Osteoblast (primary cell): ENCODE data around the gene TMCO5A. TPM values are rescaled to one million over a fixed set of nuclear protein-coding genes. Genes with fewer than 3 reads are reported as not detected.

Experiments used
- DNase-seq: peaks from one replicate; pipeline ENCODE4 v3.0.0; 2011; ENCODE audit warnings: low spot score, mixed read lengths; ENCODE audit not compliant: insufficient read length; ENCODE audit errors: missing footprints
- H2AFZ ChIP-seq: 2 replicates; pipeline ENCODE4 v1.6.0; 2011; ENCODE audit warnings: mild to moderate bottlenecking, low read length
- H3K27ac ChIP-seq: 2 replicates; pipeline ENCODE4 v1.5.1; 2011; ENCODE audit warnings: mild to moderate bottlenecking, low read depth, low read length, moderate library complexity
- H3K27me3 ChIP-seq: 2 replicates; pipeline ENCODE4 v1.6.0; 2012; ENCODE audit warnings: mild to moderate bottlenecking, control low read depth, inconsistent platforms, low read length, moderate library complexity; ENCODE audit not compliant: insufficient read depth
- H3K36me3 ChIP-seq: 2 replicates; pipeline ENCODE4 v1.5.1; 2011; ENCODE audit warnings: mild to moderate bottlenecking, low read length, control low read depth, moderate library complexity; ENCODE audit not compliant: insufficient read depth
- H3K4me1 ChIP-seq: 2 replicates; pipeline ENCODE4 v1.5.1; 2011; ENCODE audit warnings: mild to moderate bottlenecking, low read length, control low read depth, moderate library complexity; ENCODE audit not compliant: insufficient read depth
- H3K4me2 ChIP-seq: 2 replicates; pipeline ENCODE4 v1.6.0; 2011; ENCODE audit warnings: mild to moderate bottlenecking, low read length; ENCODE audit not compliant: insufficient read depth
- H3K4me3 ChIP-seq: fragments of 200-600 bp; sonication (generic); 3 replicates; pipeline ENCODE4 v1.5.1; 2012; ENCODE audit warnings: mild to moderate bottlenecking, low read length, inconsistent platforms; ENCODE audit not compliant: insufficient read depth
- H3K79me2 ChIP-seq: 2 replicates; pipeline ENCODE4 v1.6.0; 2012; ENCODE audit warnings: mild to moderate bottlenecking, low read length, control low read depth, inconsistent platforms; ENCODE audit not compliant: insufficient read depth
- H3K9me3 ChIP-seq: 2 replicates; pipeline ENCODE4 v1.5.1; 2011; ENCODE audit warnings: low read depth, low read length, control low read depth
- H4K20me1 ChIP-seq: 2 replicates; pipeline ENCODE4 v1.6.0; 2012; ENCODE audit warnings: mild to moderate bottlenecking, low read length, control low read depth; ENCODE audit not compliant: insufficient read depth
- CTCF ChIP-seq: IDR thresholded peaks from 2 replicates; pipeline ENCODE4 v1.5.1; 2011; ENCODE audit warnings: mild to moderate bottlenecking, low read depth, low read length, moderate library complexity; ENCODE audit errors: extremely low read depth
- total RNA-seq: library from RNA; depleted of rRNA; stranded (reverse); fragments of >200 nt; gene quantifications from 2 replicates; pipeline ENCODE4 v1.2.3, GENCODE V29; 2012

TMCO5A gene
- total RNA-seq, 1 donor = not detected

GRCh38 chr15:37929238-37929637, 5.2 kb upstream of the TMCO5A start:
- Histone ChIP-seq H3K9me3 (no peaks in the 10 kb centered on the region), H3K4me3 (no peak overlapping the region), H3K4me1 (peaks cover 17% of the 10 kb centered on the region), H3K4me2 (no peak overlapping the region), H4K20me1 (no peaks in the 10 kb centered on the region), H3K79me2 (no peaks in the 10 kb centered on the region), H3K27me3 (peaks cover 8% of the 10 kb centered on the region), H2AFZ (no peak overlapping the region), H3K36me3 (no peaks in the 10 kb centered on the region), H3K27ac (no peak overlapping the region)
- no peak for TF ChIP-seq CTCF
- DNase-seq = no peak

- H3K27ac ChIP-seq = no peak overlapping the region
- no peak for TF ChIP-seq CTCF
- no peak for DNase-seq
Measured at GRCh38 chr15:37931321-37931720, 3.1 kb upstream of the TMCO5A start.

GRCh38 chr15:37931868-37932267, 2.6 kb upstream of the TMCO5A start:
- DNase-seq = no peak
- no peak overlapping the region for H3K27ac ChIP-seq
- H4K20me1 ChIP-seq = no peaks in the 10 kb centered on the region
- H3K4me3 ChIP-seq = no peak overlapping the region
- H2AFZ ChIP-seq = no peak overlapping the region
- H3K9me3 ChIP-seq = no peaks in the 10 kb centered on the region
- H3K4me1 ChIP-seq = peaks cover 17% of the 10 kb centered on the region
- H3K27me3 ChIP-seq = peaks cover 7% of the 10 kb centered on the region
- no peaks in the 10 kb centered on the region for H3K79me2 ChIP-seq
- H3K4me2 ChIP-seq = no peak overlapping the region
- H3K36me3 ChIP-seq = no peaks in the 10 kb centered on the region
- no peak for TF ChIP-seq CTCF

More at GRCh38 chr15:37931321-37931720, 3.1 kb upstream of the TMCO5A start:
- Histone ChIP-seq H2AFZ (no peak overlapping the region), H3K27me3 (peaks cover 7% of the 10 kb centered on the region), H3K4me2 (no peak overlapping the region), H3K4me1 (peaks cover 17% of the 10 kb centered on the region), H3K4me3 (no peak overlapping the region), H3K9me3 (no peaks in the 10 kb centered on the region), H3K79me2 (no peaks in the 10 kb centered on the region), H3K36me3 (no peaks in the 10 kb centered on the region), H4K20me1 (no peaks in the 10 kb centered on the region)

GRCh38 chr15:37932549-37932948, 1.9 kb upstream of the TMCO5A start:
- Histone ChIP-seq H3K27ac (no peak overlapping the region), H3K4me2 (no peak overlapping the region), H3K4me3 (no peak overlapping the region), H3K79me2 (no peaks in the 10 kb centered on the region), H4K20me1 (no peaks in the 10 kb centered on the region), H2AFZ (no peak overlapping the region), H3K9me3 (no peaks in the 10 kb centered on the region), H3K36me3 (no peaks in the 10 kb centered on the region), H3K27me3 (peaks cover 13% of the 10 kb centered on the region), H3K4me1 (peaks cover 17% of the 10 kb centered on the region)
- no peak for DNase-seq
- TF ChIP-seq CTCF = no peak
